ENCODE measurements around the gene MAPKAPK3.

DNA sequence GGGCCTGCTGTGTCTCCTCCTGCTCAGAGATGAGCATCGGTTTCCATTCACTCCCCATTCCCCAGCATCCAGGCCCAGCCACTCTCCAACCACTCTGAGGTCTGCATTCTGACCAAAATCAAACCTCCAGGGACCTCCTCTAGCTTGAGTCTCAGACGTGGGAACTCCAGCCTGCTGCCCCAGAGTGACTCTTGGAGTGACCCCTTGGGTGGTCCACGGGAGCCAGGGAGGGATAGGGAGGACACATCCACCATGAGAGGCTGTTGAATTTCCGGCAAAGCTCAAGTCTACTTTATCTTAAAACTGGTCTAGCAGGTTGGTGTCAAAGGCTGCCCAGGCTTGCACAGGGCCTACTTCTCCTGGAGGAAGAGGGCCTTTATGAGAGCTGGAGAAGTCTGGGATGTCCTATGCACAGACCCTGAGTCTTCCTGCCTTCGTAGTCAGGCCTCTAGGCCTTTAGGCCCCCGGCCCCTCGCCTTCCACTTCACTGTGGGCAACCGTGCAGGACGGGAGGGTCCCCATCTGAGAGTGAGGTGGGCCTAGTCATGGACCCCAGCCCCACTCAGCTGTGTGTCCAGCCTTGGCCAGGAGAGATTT lies 14.3 kb upstream of the MAPKAPK3 start:
- TF ChIP-seq, protein P1, sequence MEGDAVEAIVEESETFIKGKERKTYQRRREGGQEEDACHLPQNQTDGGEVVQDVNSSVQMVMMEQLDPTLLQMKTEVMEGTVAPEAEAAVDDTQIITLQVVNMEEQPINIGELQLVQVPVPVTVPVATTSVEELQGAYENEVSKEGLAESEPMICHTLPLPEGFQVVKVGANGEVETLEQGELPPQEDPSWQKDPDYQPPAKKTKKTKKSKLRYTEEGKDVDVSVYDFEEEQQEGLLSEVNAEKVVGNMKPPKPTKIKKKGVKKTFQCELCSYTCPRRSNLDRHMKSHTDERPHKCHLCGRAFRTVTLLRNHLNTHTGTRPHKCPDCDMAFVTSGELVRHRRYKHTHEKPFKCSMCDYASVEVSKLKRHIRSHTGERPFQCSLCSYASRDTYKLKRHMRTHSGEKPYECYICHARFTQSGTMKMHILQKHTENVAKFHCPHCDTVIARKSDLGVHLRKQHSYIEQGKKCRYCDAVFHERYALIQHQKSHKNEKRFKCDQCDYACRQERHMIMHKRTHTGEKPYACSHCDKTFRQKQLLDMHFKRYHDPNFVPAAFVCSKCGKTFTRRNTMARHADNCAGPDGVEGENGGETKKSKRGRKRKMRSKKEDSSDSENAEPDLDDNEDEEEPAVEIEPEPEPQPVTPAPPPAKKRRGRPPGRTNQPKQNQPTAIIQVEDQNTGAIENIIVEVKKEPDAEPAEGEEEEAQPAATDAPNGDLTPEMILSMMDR (conservative IDR thresholded peaks at IDR 0.05; ENCODE audit: low read depth, low read length), result no peak
- TF ChIP-seq MXI1 (IDR thresholded peaks at IDR 0.05; ENCODE audit: borderline replicate concordance, low read depth, low read length) (no peak), POLR2A (IDR thresholded peaks at IDR 0.05; ENCODE audit: low read depth, low read length) (no peak), MAFK (IDR thresholded peaks at IDR 0.05; ENCODE audit: low read depth, low read length) (no peak), CHD1 (IDR thresholded peaks at IDR 0.05; ENCODE audit: low read depth, low read length) (no peak), BHLHE40 (IDR thresholded peaks at IDR 0.05; ENCODE audit: low read depth, low read length) (no peak), RFX5 (IDR thresholded peaks at IDR 0.05; ENCODE audit: low read depth, low read length) (no peak), SMC3 (IDR thresholded peaks at IDR 0.05; ENCODE audit: low read depth, low read length) (no peak), MAZ (IDR thresholded peaks at IDR 0.05; ENCODE audit: borderline replicate concordance, low read depth, low read length) (no peak), NFE2L2 (IDR thresholded peaks at IDR 0.05; ENCODE audit: low read depth, low read length) (no peak), CEBPB (IDR thresholded peaks at IDR 0.05; ENCODE audit: low read depth, low read length) (no peak), RAD21 (IDR thresholded peaks at IDR 0.05; ENCODE audit: low read length) (no peak)

Data from IMR-90 (cell line).